Right atrium auricular region (tissue), 2 donors: ENCODE measurements around the gene CDK11A. TPM values are rescaled to one million over a fixed set of nuclear protein-coding genes. Genes with fewer than 3 reads are reported as not detected.
A peak's percentile ranks its signal among the peaks of the same experiment; 100 is the strongest.

Experiments
- DNase-seq: peaks from one replicate; pipeline ENCODE4 v3.0.0-alpha.2; 2019; ENCODE audit warnings: low spot score
- H3K27ac ChIP-seq, 2 donors: fragments of 200-600 bp; sonication (generic); 1 replicate in 1 of 2; 2 replicates in 1 of 2; pipeline ENCODE4 v1.5.1; 2016 to 2019
- H3K27me3 ChIP-seq, 2 donors: fragments of 200-600 bp; sonication (generic); one replicate each; pipeline versions ENCODE4 v1.5.1 to v1.6.0; 2017 to 2019
- H3K36me3 ChIP-seq: fragments of 200-600 bp; sonication (generic); one replicate; pipeline ENCODE4 v1.5.1; 2016
- H3K4me1 ChIP-seq, 2 donors: fragments of 200-600 bp; sonication (generic); one replicate each; pipeline versions ENCODE4 v1.5.1 to v1.6.0; 2017 to 2019
- H3K4me3 ChIP-seq, 2 donors: fragments of 200-600 bp; sonication (generic); 1 replicate in 1 of 2; 2 replicates in 1 of 2; pipeline ENCODE4 v1.5.1; 2017 to 2019; ENCODE audit warnings: mild to moderate bottlenecking in 1 of 2, moderate library complexity in 1 of 2
- H3K9me3 ChIP-seq, 2 donors: fragments of 200-600 bp; sonication (generic); one replicate each; pipeline ENCODE4 v1.5.1; 2019
- total RNA-seq, 2 donors: library from RNA; depleted of rRNA; stranded (reverse); fragments of >200 nt; gene quantifications; one replicate each; pipeline ENCODE4 v1.1.0, GENCODE V29; 2016
- TF ChIP-seq, protein P1 (sequence below), 2 donors: fragments of 200-600 bp; sonication (generic); IDR thresholded peaks; one replicate each; pipeline ENCODE4 v1.5.1; 2019; ENCODE audit warnings: antibody characterized with exemption in 2 of 2

CDK11A gene
- total RNA-seq, 2 donors from 2014 or later: 4.3 to 8.2 TPM

DNA sequence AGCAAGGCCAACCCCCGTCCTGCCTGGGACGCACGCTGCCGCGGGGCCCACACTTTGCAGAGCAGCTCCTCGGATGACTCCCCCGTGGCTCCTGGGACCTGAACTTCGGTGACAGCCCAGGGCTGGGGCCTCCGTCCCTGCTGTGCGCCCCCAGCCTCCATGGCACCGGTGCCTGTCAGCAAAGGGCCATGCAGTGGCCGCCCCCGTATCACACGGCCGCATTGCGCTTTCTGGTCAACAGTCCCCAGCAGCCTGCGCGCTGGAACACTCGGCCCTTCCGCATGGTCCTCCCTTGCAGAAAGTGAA, 36.1 kb upstream of the CDK11A start:
- no peak for DNase-seq
- Histone ChIP-seq H3K4me1 (peaks cover 0 to 20% of the 10 kb centered on the region in 2 donors), H3K27me3 (no peaks in the 10 kb centered on the region), H3K27ac (no peak overlapping the region), H3K9me3 (no peaks in the 10 kb centered on the region), H3K4me3 (no peak overlapping the region), H3K36me3 (peaks cover 89% of the 10 kb centered on the region)
- TF ChIP-seq, protein P1, sequence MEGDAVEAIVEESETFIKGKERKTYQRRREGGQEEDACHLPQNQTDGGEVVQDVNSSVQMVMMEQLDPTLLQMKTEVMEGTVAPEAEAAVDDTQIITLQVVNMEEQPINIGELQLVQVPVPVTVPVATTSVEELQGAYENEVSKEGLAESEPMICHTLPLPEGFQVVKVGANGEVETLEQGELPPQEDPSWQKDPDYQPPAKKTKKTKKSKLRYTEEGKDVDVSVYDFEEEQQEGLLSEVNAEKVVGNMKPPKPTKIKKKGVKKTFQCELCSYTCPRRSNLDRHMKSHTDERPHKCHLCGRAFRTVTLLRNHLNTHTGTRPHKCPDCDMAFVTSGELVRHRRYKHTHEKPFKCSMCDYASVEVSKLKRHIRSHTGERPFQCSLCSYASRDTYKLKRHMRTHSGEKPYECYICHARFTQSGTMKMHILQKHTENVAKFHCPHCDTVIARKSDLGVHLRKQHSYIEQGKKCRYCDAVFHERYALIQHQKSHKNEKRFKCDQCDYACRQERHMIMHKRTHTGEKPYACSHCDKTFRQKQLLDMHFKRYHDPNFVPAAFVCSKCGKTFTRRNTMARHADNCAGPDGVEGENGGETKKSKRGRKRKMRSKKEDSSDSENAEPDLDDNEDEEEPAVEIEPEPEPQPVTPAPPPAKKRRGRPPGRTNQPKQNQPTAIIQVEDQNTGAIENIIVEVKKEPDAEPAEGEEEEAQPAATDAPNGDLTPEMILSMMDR (IDR thresholded peaks at IDR 0.05): no peak

DNA sequence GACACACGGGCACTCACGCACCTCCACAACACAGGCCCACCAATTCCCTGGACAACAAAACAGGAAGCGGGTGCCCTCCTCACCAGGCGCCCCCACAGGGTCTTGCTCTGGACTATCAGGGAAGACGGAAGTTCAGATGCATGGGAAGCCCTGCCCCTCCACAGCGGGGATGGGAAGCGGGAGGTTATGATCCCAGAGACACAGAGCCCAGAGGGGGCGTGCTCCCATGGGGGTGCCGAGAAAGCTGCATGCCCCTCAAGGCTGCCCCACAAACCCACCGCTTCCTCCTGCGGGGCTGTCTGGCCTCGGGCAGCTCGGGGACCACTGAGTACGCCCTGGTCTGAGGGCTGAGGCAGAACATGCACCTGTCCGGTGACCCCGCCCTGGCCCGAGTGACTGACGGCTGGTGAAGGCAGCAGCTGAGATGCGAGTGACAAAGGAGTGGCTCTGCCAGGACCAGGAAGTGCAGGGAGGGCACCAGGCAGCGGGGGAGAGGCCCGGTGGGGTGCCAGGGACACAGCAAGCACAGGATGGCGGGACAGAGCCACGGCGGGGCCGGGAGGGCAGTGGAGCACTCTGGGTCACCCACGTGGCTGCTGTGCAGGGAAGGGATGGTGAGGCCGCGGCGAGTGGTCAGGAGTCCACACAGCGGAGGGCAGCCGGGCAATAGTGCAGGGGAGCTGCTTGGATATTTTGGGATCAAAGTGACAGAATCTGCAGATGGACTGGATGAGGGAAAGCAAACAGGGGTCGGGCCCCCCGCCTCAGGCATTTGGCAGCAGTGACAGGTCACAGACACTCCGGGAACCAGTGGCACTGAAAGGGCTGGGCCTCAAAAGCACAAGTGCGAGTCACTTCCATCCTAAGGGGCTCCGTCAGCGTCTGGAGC, 35.5 kb upstream of the CDK11A start:
- Histone ChIP-seq H3K4me1 (peaks cover 0 to 20% of the 10 kb centered on the region in 2 donors), H3K9me3 (no peaks in the 10 kb centered on the region), H3K27me3 (no peaks in the 10 kb centered on the region), H3K4me3 (no peak overlapping the region), H3K36me3 (peaks cover 89% of the 10 kb centered on the region), H3K27ac (no peak overlapping the region)
- TF ChIP-seq, protein P1 (IDR thresholded peaks at IDR 0.05): no peak
- no peak for DNase-seq

DNA sequence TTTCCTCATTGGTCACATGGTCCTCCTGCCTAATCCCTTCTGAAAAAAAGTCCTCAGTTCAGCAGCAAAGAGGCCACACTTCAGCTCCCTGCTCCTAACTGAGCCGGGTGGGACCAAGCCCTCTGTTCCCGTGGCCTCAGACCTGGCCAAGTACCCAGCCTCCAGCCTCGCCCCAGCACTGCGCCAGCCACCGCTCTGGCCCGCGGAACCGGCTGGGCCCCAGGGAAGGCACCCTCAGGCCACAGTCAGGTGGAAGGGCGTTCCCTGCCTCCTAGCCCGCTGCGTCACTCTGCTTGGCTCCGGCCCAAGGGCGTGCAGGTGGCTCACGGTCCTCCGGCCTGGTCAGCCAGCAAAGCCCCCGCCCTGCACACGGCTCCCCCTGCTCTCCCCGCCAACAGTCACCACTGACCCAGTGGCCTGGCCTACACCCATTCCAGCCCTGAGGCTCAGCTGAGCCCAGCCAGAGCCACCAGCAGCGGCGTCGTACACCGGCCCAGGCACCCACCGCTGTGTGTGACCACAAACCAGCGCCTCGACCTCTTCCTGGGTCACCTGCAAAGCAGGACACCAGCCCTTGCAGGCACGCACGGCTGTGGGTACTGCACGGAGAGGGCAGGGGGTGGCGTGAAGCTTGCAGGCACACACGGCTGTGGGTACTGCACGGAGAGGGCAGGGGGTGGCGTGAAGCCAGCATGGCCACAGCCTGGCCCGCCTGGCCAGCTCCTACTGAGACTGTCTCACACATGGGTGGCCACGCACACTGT, 34.7 kb upstream of the CDK11A start:
- H3K4me1 ChIP-seq: peaks cover 0 to 20% of the 10 kb centered on the region in 2 donors
- no peak overlapping the region for H3K4me3 ChIP-seq
- H3K36me3 ChIP-seq: peaks cover 89% of the 10 kb centered on the region
- no peaks in the 10 kb centered on the region for H3K27me3 ChIP-seq
- TF ChIP-seq, protein P1 (IDR thresholded peaks at IDR 0.05): no peak
- H3K27ac ChIP-seq: peak overlapping the region in 1 of 2 donors; percentile 2
- H3K9me3 ChIP-seq: no peaks in the 10 kb centered on the region
- no peak for DNase-seq

DNA sequence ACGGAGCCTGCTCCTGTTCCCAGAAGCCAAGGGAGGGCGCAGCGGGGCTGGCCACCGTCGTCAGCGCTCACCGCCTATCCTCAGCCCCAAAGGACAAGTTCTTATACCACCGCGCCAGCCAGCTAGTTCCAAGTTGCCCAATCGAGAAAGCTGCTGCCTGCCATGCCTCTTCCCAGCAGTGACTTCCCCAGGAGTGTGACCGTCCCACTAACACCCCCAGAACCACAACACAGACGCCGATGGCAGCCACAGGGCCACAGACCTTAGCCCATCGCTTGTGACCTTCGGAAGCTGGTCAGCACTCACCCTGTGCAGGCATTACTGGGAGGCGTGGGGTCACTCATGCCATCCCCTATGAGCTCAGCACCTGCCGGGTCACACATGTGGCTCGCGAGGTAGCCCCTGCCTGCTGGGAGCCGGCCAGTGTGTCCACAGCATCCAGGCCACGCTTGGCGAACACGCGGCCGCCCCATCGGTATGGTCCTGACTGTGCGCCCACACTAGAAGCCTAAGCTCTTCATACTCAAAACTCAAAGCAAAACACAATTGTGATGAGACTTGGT, 34.0 kb upstream of the CDK11A start:
- H3K4me3 ChIP-seq: no peak overlapping the region
- TF ChIP-seq, protein P1 (IDR thresholded peaks at IDR 0.05): no peak
- H3K27ac ChIP-seq: peak overlapping the region in 1 of 2 donors; percentile 2
- no peaks in the 10 kb centered on the region for H3K27me3 ChIP-seq
- peaks cover 89% of the 10 kb centered on the region for H3K36me3 ChIP-seq
- H3K4me1 ChIP-seq: peaks cover 0 to 20% of the 10 kb centered on the region in 2 donors
- no peak for DNase-seq
- H3K9me3 ChIP-seq: no peaks in the 10 kb centered on the region

DNA sequence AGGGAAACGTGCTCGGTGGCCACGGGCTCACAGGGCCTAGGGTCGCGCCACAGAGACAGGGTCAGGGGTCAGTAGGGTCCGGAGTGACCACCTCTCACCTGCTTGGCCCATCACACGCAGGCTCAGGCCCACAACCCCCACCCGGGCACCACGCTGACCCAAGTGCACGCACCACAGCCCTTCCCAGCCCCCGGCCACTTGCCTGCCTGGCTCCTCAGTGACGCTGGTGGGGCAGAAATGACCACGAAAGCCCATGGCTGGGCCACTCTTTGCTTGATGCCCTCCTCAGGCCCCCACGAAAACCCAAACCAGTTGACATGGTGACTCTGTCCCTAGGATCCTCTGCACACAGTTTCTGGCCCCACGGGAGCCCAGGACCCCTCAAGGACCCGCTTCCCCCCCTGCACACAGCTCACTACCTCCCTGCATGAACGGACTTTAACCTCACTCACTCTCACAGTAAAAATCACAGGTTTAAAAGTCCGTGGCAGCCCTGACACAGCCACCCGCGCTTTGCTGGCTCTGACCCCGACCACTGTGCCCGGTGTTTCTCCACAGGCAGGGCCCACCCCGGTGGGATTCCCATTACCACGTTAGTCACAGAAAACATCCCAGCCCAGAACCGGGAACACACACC, 33.4 kb upstream of the CDK11A start:
- Histone ChIP-seq H3K36me3 (peaks cover 89% of the 10 kb centered on the region), H3K9me3 (no peaks in the 10 kb centered on the region), H3K27ac (no peak overlapping the region), H3K4me3 (no peak overlapping the region), H3K27me3 (no peaks in the 10 kb centered on the region), H3K4me1 (peaks cover 0 to 20% of the 10 kb centered on the region in 2 donors)
- TF ChIP-seq, protein P1 (IDR thresholded peaks at IDR 0.05): no peak
- no peak for DNase-seq
